Measurements from ENCODE around the gene TTLL11.

GRCh38 chr9:121884057-121884541 lies 209.0 kb downstream of the TTLL11 start:
- no peak for TF ChIP-seq CTCF (conservative IDR thresholded peaks at IDR 0.05; ENCODE audit: low read depth in 2 of 2)
- no peak for TF ChIP-seq EZH2 (IDR thresholded peaks at IDR 0.05; ENCODE audit: low read depth, unreplicated experiment)
- TF ChIP-seq EZH2phosphoT487 (IDR thresholded peaks at IDR 0.05; ENCODE audit: unreplicated experiment): no peak
- TF ChIP-seq REST (IDR thresholded peaks at IDR 0.05; ENCODE audit: unreplicated experiment): no peak
- no peak for TF ChIP-seq POLR2AphosphoS5 (IDR thresholded peaks at IDR 0.05; ENCODE audit: low read depth)
- TF ChIP-seq ZNF114 (CRISPR knock-in tag; IDR thresholded peaks at IDR 0.05): no peak
- no peak for TF ChIP-seq ZNF331 (CRISPR knock-in tag; IDR thresholded peaks at IDR 0.05; ENCODE audit: low read depth)
- no peak for TF ChIP-seq JUNB (IDR thresholded peaks at IDR 0.05; ENCODE audit: unreplicated experiment)
- no peak for TF ChIP-seq ETS1 (IDR thresholded peaks at IDR 0.05)
- no peak for TF ChIP-seq CREB1 (CRISPR knock-in tag; IDR thresholded peaks at IDR 0.05; ENCODE audit: low read depth)
- no peak for TF ChIP-seq STAT1 (IDR thresholded peaks at IDR 0.05; ENCODE audit: unreplicated experiment)
- TF ChIP-seq NANOG (IDR thresholded peaks at IDR 0.05; ENCODE audit: borderline replicate concordance): no peak
